GM23338 (cell line): ENCODE results near the gene SIX6. TPM values are rescaled to one million over a fixed set of nuclear protein-coding genes. Genes with fewer than 3 reads are reported as not detected.

Experiments used
- ATAC-seq: fragments of 200-7000 bp; cut with Tn5 transposase; 3 replicates; pipeline ENCODE4 v1.9.1; 2020
- DNase-seq: peaks from one replicate; pipeline ENCODE4 v3.0.0-alpha.2; 2015; ENCODE audit warnings: low spot score
- H2AFZ ChIP-seq: fragments of 200-600 bp; sonication (generic); 2 replicates; pipeline ENCODE4 v1.8.0; 2016; ENCODE audit warnings: antibody characterized with exemption, mild to moderate bottlenecking, moderate library complexity
- H3F3A ChIP-seq: fragments of 200-600 bp; sonication (generic); replicated peaks from 2 replicates; pipeline ENCODE4 v1.8.0; 2017; ENCODE audit warnings: antibody characterized with exemption, mixed run types, low read depth
- H3K27ac ChIP-seq: fragments of 200-600 bp; sonication (generic); 2 replicates; pipeline ENCODE4 v1.6.1; 2016; ENCODE audit warnings: low read depth
- H3K27me3 ChIP-seq: fragments of 200-600 bp; sonication (generic); 2 replicates; pipeline ENCODE4 v1.8.0; 2016; ENCODE audit warnings: mild to moderate bottlenecking, mixed run types, moderate library complexity; ENCODE audit not compliant: insufficient read depth
- H3K36me3 ChIP-seq: fragments of 200-600 bp; sonication (generic); 2 replicates; pipeline ENCODE4 v1.8.0; 2016; ENCODE audit warnings: mild to moderate bottlenecking; ENCODE audit not compliant: insufficient read depth
- H3K4me1 ChIP-seq: fragments of 200-600 bp; sonication (generic); 2 replicates; pipeline ENCODE4 v1.8.0; 2016; ENCODE audit warnings: mild to moderate bottlenecking, moderate library complexity; ENCODE audit not compliant: insufficient read depth
- H3K4me2 ChIP-seq: fragments of 200-600 bp; sonication (generic); 2 replicates; pipeline ENCODE4 v1.7.1; 2017; ENCODE audit warnings: mixed run types
- H3K4me3 ChIP-seq: fragments of 200-600 bp; sonication (generic); 2 replicates; pipeline ENCODE4 v1.6.1; 2016; ENCODE audit warnings: mixed run types
- H3K79me2 ChIP-seq: fragments of 200-600 bp; sonication (generic); replicated peaks from 2 replicates; pipeline ENCODE4 v1.8.0; 2017; ENCODE audit warnings: mild to moderate bottlenecking; ENCODE audit not compliant: insufficient read depth
- H3K9me2 ChIP-seq: fragments of 200-600 bp; sonication (generic); 2 replicates; pipeline ENCODE4 v1.8.0; 2017; ENCODE audit not compliant: insufficient read depth
- H4K20me1 ChIP-seq: fragments of 200-600 bp; sonication (generic); replicated peaks from 2 replicates; pipeline ENCODE4 v1.8.0; 2017; ENCODE audit warnings: mild to moderate bottlenecking; ENCODE audit not compliant: insufficient read depth
- H3K27ac Mint-ChIP-seq: 2 replicates; pipeline ENCODE4 v1.8.0; 2020; ENCODE audit warnings: inconsistent platforms, mild to moderate bottlenecking, moderate library complexity, mixed read lengths
- H3K27me3 Mint-ChIP-seq: 3 replicates; pipeline ENCODE4 v1.8.0; 2022; ENCODE audit warnings: low read depth, mild to moderate bottlenecking, moderate library complexity, mixed read lengths, inconsistent platforms; ENCODE audit not compliant: insufficient read depth, poor library complexity
- H3K36me3 Mint-ChIP-seq: 3 replicates; pipeline ENCODE4 v1.8.0; 2021; ENCODE audit warnings: low read depth, mild to moderate bottlenecking, inconsistent platforms, moderate library complexity, mixed read lengths
- H3K4me1 Mint-ChIP-seq: 3 replicates; pipeline ENCODE4 v1.8.0; 2020; ENCODE audit warnings: mild to moderate bottlenecking, inconsistent platforms, mixed read lengths
- H3K4me3 Mint-ChIP-seq: 3 replicates; pipeline ENCODE4 v1.8.0; 2021; ENCODE audit warnings: moderate library complexity, mild to moderate bottlenecking, inconsistent platforms, mixed read lengths
- H3K9me3 Mint-ChIP-seq: 3 replicates; pipeline ENCODE4 v1.8.0; 2020; ENCODE audit warnings: moderate library complexity, mild to moderate bottlenecking, inconsistent platforms, mixed read lengths
- CTCF ChIP-seq, 2 experiments: fragments of 200-600 bp in 1 of 2; sonication (generic) in 1 of 2; conservative IDR thresholded peaks; 2 replicates each; pipeline versions ENCODE4 v1.5.1 to v1.6.1; 2016 to 2017; ENCODE audit warnings: antibody characterized with exemption in 2 of 2, low read depth in 2 of 2, mild to moderate bottlenecking in 2 of 2, moderate library complexity in 1 of 2
- EZH2 ChIP-seq: fragments of 200-600 bp; sonication (generic); IDR thresholded peaks from one replicate; pipeline ENCODE4 v1.8.0; 2017; ENCODE audit warnings: antibody characterized with exemption, mild to moderate bottlenecking, low read depth; ENCODE audit not compliant: unreplicated experiment
- NANOG ChIP-seq: IDR thresholded peaks from 2 replicates; pipeline ENCODE4 v1.6.1; 2016; ENCODE audit warnings: antibody characterized with exemption, borderline replicate concordance
- ZNF114 ChIP-seq: fragments of 250-450 bp; sonication (Bioruptor Pico); IDR thresholded peaks from 2 replicates; pipeline ENCODE4 v1.5.0; 2020; ENCODE audit warnings: mild to moderate bottlenecking, moderate library complexity
- ZNF331 ChIP-seq: fragments of 250-450 bp; sonication (Bioruptor Pico); IDR thresholded peaks from 2 replicates; pipeline ENCODE4 v1.5.0; 2020; ENCODE audit warnings: low read depth, mild to moderate bottlenecking, moderate library complexity
- polyA plus RNA-seq: library from polyadenylated mRNA; unstranded; fragments of >200 nt; fragmentation: Nextera tagmentation; extraction: Ambion mirVana; gene quantifications from 2 replicates; pipeline ENCODE4 v1.2.1, GENCODE V29; 2016
- total RNA-seq: library from RNA; depleted of rRNA; stranded (reverse); fragments of >200 nt; shearing (Covaris generic); gene quantifications from 2 replicates; pipeline ENCODE4 v1.2.3, GENCODE V29; 2014

The SIX6 gene
- total and polyA plus RNA-seq, 2 experiments from 2014 or later: 0.11 TPM; not detected in 1

- Mint-ChIP-seq H3K9me3 (no peaks in the 10 kb centered on the region; the same call in 2 of the 3 replicates), H3K36me3 (no peaks in the 10 kb centered on the region), H3K27ac (no peak overlapping the region), H3K27me3 (peaks cover 75% of the 10 kb centered on the region), H3K4me3 (peak overlapping the region; percentile 69), H3K4me1 (peaks cover 45% of the 10 kb centered on the region)
- peak; percentile 80 for TF ChIP-seq EZH2
- no peak for TF ChIP-seq NANOG
- TF ChIP-seq CTCF (conservative IDR thresholded peaks at IDR 0.05; ENCODE audit: low read depth in 2 of 2): peak; percentile 23 to 40; a peak in 2 of 4 replicates
- H3K4me3 ChIP-seq: peak overlapping the region; percentile 71
- 0 out of 2 replicates have a peak, but pooled peaks cover 4% of the 10 kb centered on the region for H4K20me1 ChIP-seq
- H3K27ac ChIP-seq: no peak overlapping the region
- H3K4me2 ChIP-seq: peak overlapping the region; percentile 91
- no peaks in the 10 kb centered on the region for H3K36me3 ChIP-seq
- ATAC-seq (peak; percentile 46), DNase-seq (peak; percentile 75)
- H3K9me2 ChIP-seq: no peaks in the 10 kb centered on the region
- peaks cover 36% of the 10 kb centered on the region for H3F3A ChIP-seq
- H3K4me1 ChIP-seq: peaks cover 55% of the 10 kb centered on the region
- peak overlapping the region; percentile 97 for H2AFZ ChIP-seq
- no peaks in the 10 kb centered on the region for H3K79me2 ChIP-seq
- H3K27me3 ChIP-seq: peaks cover 98% of the 10 kb centered on the region
Measured at GRCh38 chr14:60514741-60515491, 6.0 kb downstream of the SIX6 start.

GRCh38 chr14:60515511-60516289 lies 6.8 kb downstream of the SIX6 start:
- peak overlapping the region; percentile 91 for H3K4me2 ChIP-seq
- Mint-ChIP-seq H3K27ac (no peak overlapping the region; the same call in 1 of the 2 replicates), H3K9me3 (no peaks in the 10 kb centered on the region), H3K4me1 (peaks cover 38% of the 10 kb centered on the region), H3K36me3 (no peaks in the 10 kb centered on the region), H3K27me3 (peaks cover 67% of the 10 kb centered on the region), H3K4me3 (peak overlapping the region; percentile 69)
- H3K9me2 ChIP-seq: no peaks in the 10 kb centered on the region
- peaks cover 90% of the 10 kb centered on the region for H3K27me3 ChIP-seq
- no peaks in the 10 kb centered on the region for H3K36me3 ChIP-seq
- peak; percentile 62 for ATAC-seq
- no peaks in the 10 kb centered on the region for H3K79me2 ChIP-seq
- no peak overlapping the region for H3K27ac ChIP-seq
- H2AFZ ChIP-seq: peak overlapping the region; percentile 97
- 0 out of 2 replicates have a peak, but pooled peaks cover 4% of the 10 kb centered on the region for H4K20me1 ChIP-seq
- H3F3A ChIP-seq: peaks cover 28% of the 10 kb centered on the region
- TF ChIP-seq ZNF331 (CRISPR knock-in tag) (no peak), EZH2 (peak; percentile 27), CTCF (conservative IDR thresholded peaks at IDR 0.05; ENCODE audit: low read depth in 2 of 2) (peak in 1 of 2 experiments; percentile 22; a peak in 2 of 4 replicates), ZNF114 (CRISPR knock-in tag) (no peak)
- peaks cover 48% of the 10 kb centered on the region for H3K4me1 ChIP-seq
- peak; percentile 78 for DNase-seq
- peak overlapping the region; percentile 71 for H3K4me3 ChIP-seq
